Stimulated activated naive CD8-positive, alpha-beta T cell treated with anti-CD3 and anti-CD28 coated beads, Interleukin-15, Interleukin-2, amounts not matched to agents 100 ng/mL and 50 ng/mL, for 24 hours (primary cell): ENCODE data around the gene SAV1.
"Not testable (repeated sequence)": the region's sequence is repeated elsewhere in the genome, so short reads cannot be mapped to it uniquely, and the experiment has no call there.

Experiments
- H3K27ac Mint-ChIP-seq: one replicate; pipeline ENCODE4 v1.8.0; 2021; ENCODE audit warnings: mild to moderate bottlenecking, mixed read lengths
- H3K27me3 Mint-ChIP-seq: one replicate; pipeline ENCODE4 v1.8.0; 2021; ENCODE audit warnings: mixed read lengths
- H3K36me3 Mint-ChIP-seq: one replicate; pipeline ENCODE4 v1.8.0; 2021; ENCODE audit warnings: low read depth, mixed read lengths
- H3K4me1 Mint-ChIP-seq: one replicate; pipeline ENCODE4 v1.8.0; 2021; ENCODE audit warnings: low read depth, mixed read lengths
- H3K4me3 Mint-ChIP-seq: one replicate; pipeline ENCODE4 v1.8.0; 2021; ENCODE audit warnings: mild to moderate bottlenecking, mixed read lengths
- H3K9me3 Mint-ChIP-seq: one replicate; pipeline ENCODE4 v1.8.0; 2021; ENCODE audit warnings: mixed read lengths

Gene SAV1

GRCh38 chr14:50635141-50635540, 33.0 kb downstream of the SAV1 start:
- no peak overlapping the region for H3K27ac Mint-ChIP-seq
- H3K4me1 Mint-ChIP-seq = no peaks in the 10 kb centered on the region
- no peaks in the 10 kb centered on the region for H3K27me3 Mint-ChIP-seq
- peaks cover 11% of the 10 kb centered on the region for H3K36me3 Mint-ChIP-seq
- H3K4me3 Mint-ChIP-seq = no peak overlapping the region
- H3K9me3 Mint-ChIP-seq = no peaks in the 10 kb centered on the region

- Mint-ChIP-seq H3K36me3 (peaks cover 4% of the 10 kb centered on the region), H3K9me3 (no peaks in the 10 kb centered on the region), H3K4me1 (no peaks in the 10 kb centered on the region), H3K27ac (no peak overlapping the region), H3K27me3 (no peaks in the 10 kb centered on the region), H3K4me3 (no peak overlapping the region)
These were observed 34.2 kb downstream of the SAV1 start for GRCh38 chr14:50633954-50634353.

GRCh38 chr14:50631408-50631821, 36.7 kb downstream of the SAV1 start:
- Mint-ChIP-seq H3K4me3 (no peak overlapping the region), H3K4me1 (no peaks in the 10 kb centered on the region), H3K27me3 (no peaks in the 10 kb centered on the region), H3K9me3 (no peaks in the 10 kb centered on the region), H3K27ac (no peak overlapping the region), H3K36me3 (peaks cover 4% of the 10 kb centered on the region)

GRCh38 chr14:50624947-50625346, 43.2 kb downstream of the SAV1 start:
- not testable (repeated sequence) for H3K4me3 Mint-ChIP-seq, H3K4me1 Mint-ChIP-seq, H3K9me3 Mint-ChIP-seq, H3K27me3 Mint-ChIP-seq, H3K36me3 Mint-ChIP-seq, H3K27ac Mint-ChIP-seq

- Mint-ChIP-seq H3K36me3 (no peaks in the 10 kb centered on the region), H3K4me1 (no peaks in the 10 kb centered on the region), H3K9me3 (no peaks in the 10 kb centered on the region), H3K27ac (no peak overlapping the region), H3K27me3 (no peaks in the 10 kb centered on the region), H3K4me3 (no peak overlapping the region)
These were observed 43.7 kb downstream of the SAV1 start for GRCh38 chr14:50624447-50624846.

- Mint-ChIP-seq H3K27ac (no peak overlapping the region), H3K36me3 (no peaks in the 10 kb centered on the region), H3K9me3 (no peaks in the 10 kb centered on the region), H3K4me3 (no peak overlapping the region), H3K4me1 (no peaks in the 10 kb centered on the region), H3K27me3 (no peaks in the 10 kb centered on the region)
These were observed 45.1 kb downstream of the SAV1 start for GRCh38 chr14:50622978-50623377.

DNA sequence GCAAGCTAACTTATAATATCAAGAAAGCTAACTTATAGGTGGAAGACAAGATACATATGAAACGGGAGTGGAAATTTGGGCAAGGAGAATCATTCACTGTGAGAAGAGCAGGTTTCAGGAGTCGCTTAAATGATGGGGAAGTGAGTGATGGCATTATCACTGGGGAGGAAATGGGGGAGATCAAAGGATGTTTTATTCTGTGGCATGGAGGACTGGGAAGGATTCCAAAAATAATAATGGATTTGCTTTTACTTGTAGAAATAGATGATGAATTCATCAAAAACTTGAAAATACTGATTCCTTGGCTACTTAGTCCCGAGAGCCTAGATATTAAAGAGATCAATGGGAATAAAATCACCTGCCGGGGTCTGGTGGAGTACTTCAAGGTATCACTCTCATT, 47.8 kb downstream of the SAV1 start:
- H3K4me1 Mint-ChIP-seq = no peaks in the 10 kb centered on the region
- H3K4me3 Mint-ChIP-seq = no peak overlapping the region
- no peaks in the 10 kb centered on the region for H3K36me3 Mint-ChIP-seq
- H3K27me3 Mint-ChIP-seq = no peaks in the 10 kb centered on the region
- H3K9me3 Mint-ChIP-seq = no peaks in the 10 kb centered on the region
- H3K27ac Mint-ChIP-seq = no peak overlapping the region

DNA sequence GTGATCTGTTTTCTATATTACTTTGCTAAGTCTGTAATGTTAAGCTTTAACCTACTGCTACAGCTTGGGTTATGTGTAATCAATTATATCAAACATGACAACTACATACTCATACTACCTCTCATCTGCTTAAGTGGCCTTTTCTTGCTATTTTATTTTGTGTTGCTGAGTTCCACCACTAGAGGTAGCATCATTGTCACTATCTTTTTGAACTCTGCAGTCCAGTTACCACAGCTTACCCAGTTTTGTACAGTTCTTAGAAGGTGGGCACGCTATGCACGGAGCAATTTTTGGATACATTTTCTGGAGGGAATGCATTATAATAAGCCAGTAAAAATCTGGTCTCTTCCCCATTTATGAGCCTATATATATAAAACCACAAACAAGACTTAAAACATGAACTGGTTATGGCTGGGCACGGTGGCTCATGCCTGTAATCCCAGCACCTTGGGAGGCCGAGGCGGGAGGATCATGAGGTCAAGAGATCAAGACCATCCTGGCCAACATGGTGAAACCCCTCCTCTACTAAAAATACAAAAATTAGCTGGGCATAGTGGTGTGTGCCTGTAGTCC, 48.5 kb downstream of the SAV1 start:
- Mint-ChIP-seq H3K27me3 (no peaks in the 10 kb centered on the region), H3K36me3 (no peaks in the 10 kb centered on the region), H3K4me3 (no peak overlapping the region), H3K4me1 (no peaks in the 10 kb centered on the region), H3K9me3 (no peaks in the 10 kb centered on the region), H3K27ac (no peak overlapping the region)

- Mint-ChIP-seq H3K36me3 (no peaks in the 10 kb centered on the region), H3K4me3 (no peak overlapping the region), H3K27me3 (no peaks in the 10 kb centered on the region), H3K27ac (no peak overlapping the region), H3K4me1 (no peaks in the 10 kb centered on the region), H3K9me3 (no peaks in the 10 kb centered on the region)
These were observed 51.8 kb downstream of the SAV1 start for GRCh38 chr14:50616275-50616674.

DNA sequence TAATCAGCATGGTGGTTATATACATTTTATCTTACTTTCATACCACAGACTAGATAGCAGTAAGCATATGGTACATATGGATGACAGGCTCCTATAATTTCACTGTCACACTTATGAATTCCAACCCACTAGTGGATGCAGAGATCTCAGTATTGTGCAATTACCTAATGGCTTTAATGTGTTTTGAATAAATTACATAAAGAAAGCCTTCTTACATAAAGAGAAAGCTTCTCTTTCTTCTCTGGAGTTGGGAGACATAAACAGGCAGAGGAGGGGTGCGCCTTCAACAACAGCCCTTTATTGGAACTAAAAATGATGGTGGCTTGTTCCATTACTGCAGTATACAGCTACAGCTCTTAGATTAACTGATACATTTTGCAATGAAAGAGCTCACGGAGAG, 52.6 kb downstream of the SAV1 start:
- Mint-ChIP-seq H3K4me3 (no peak overlapping the region), H3K4me1 (no peaks in the 10 kb centered on the region), H3K9me3 (no peaks in the 10 kb centered on the region), H3K27ac (no peak overlapping the region), H3K36me3 (no peaks in the 10 kb centered on the region), H3K27me3 (no peaks in the 10 kb centered on the region)

DNA sequence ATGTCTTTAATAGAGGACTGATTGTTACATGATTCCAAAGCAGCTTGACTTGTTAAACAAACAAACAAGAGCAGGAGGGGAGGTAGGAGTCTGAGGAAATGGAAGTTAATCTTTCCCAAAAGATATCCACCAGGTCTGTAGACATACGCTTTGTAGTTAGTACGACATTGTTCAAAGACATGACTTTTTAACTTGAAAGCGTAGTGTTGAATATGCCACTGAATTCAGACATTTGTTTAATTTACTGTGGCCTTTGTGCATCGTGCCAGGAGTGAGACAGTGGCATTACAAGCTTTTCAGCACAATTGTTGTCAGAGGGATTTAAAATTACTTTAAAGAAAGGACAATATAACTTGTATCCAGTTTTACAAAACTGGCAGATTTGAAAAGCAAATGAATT, 53.0 kb downstream of the SAV1 start:
- H3K27me3 Mint-ChIP-seq = no peaks in the 10 kb centered on the region
- H3K27ac Mint-ChIP-seq = no peak overlapping the region
- H3K36me3 Mint-ChIP-seq = no peaks in the 10 kb centered on the region
- no peak overlapping the region for H3K4me3 Mint-ChIP-seq
- H3K4me1 Mint-ChIP-seq = no peaks in the 10 kb centered on the region
- H3K9me3 Mint-ChIP-seq = no peaks in the 10 kb centered on the region

- no peaks in the 10 kb centered on the region for H3K9me3 Mint-ChIP-seq
- H3K36me3 Mint-ChIP-seq = no peaks in the 10 kb centered on the region
- no peaks in the 10 kb centered on the region for H3K4me1 Mint-ChIP-seq
- no peaks in the 10 kb centered on the region for H3K27me3 Mint-ChIP-seq
- no peak overlapping the region for H3K27ac Mint-ChIP-seq
- H3K4me3 Mint-ChIP-seq = no peak overlapping the region
These were observed 55.3 kb downstream of the SAV1 start for GRCh38 chr14:50612806-50613205.

- H3K27ac Mint-ChIP-seq = no peak overlapping the region
- H3K27me3 Mint-ChIP-seq = no peaks in the 10 kb centered on the region
- H3K4me3 Mint-ChIP-seq = no peak overlapping the region
- no peaks in the 10 kb centered on the region for H3K9me3 Mint-ChIP-seq
- H3K4me1 Mint-ChIP-seq = peaks cover 6% of the 10 kb centered on the region
- no peaks in the 10 kb centered on the region for H3K36me3 Mint-ChIP-seq
These were observed 57.6 kb downstream of the SAV1 start for GRCh38 chr14:50610465-50610864.

- Mint-ChIP-seq H3K9me3 (no peaks in the 10 kb centered on the region), H3K36me3 (no peaks in the 10 kb centered on the region), H3K4me3 (no peak overlapping the region), H3K4me1 (peaks cover 6% of the 10 kb centered on the region), H3K27me3 (no peaks in the 10 kb centered on the region), H3K27ac (no peak overlapping the region)
These were observed 59.7 kb downstream of the SAV1 start for GRCh38 chr14:50608302-50608851.

DNA sequence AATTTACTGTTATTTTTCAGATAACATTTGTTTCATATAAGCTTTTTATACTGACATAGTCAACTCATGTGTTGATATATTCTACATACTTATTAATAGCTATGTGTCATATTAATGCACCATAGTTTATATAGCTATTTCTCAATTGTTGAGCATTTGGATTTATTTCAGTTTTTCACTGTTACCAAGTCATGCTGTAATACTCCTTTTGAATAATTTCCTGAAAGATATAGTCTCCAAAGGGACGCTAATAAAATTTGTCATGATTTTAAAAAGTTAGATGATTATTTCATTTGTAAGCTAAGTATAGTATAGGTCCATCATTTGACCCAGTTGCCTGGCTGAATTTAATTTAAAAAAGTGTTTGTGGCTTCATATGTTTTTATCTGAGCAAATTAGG, 60.3 kb downstream of the SAV1 start:
- H3K27ac Mint-ChIP-seq = no peak overlapping the region
- no peaks in the 10 kb centered on the region for H3K9me3 Mint-ChIP-seq
- H3K36me3 Mint-ChIP-seq = no peaks in the 10 kb centered on the region
- peaks cover 6% of the 10 kb centered on the region for H3K4me1 Mint-ChIP-seq
- H3K4me3 Mint-ChIP-seq = no peak overlapping the region
- no peaks in the 10 kb centered on the region for H3K27me3 Mint-ChIP-seq

DNA sequence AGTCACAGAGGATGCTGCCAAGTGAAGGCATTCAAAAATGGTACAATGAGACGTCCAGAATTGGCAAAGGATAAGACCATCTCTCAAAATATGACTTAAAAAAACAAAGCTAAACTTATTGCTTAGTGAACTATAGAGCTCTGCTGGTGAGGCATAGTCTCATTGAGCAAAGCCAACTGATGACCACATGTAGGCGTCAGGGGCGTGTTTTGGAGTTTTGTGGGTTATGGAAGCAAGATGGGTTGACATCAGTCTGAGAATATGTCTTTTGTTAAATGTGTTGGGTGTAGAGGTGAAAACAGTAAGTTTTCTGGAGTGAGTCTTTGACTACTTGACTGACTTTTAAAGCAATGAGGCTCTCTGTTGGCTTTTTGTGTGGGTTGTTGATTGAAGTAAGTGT, 60.9 kb downstream of the SAV1 start:
- peaks cover 6% of the 10 kb centered on the region for H3K4me1 Mint-ChIP-seq
- H3K27me3 Mint-ChIP-seq = no peaks in the 10 kb centered on the region
- H3K27ac Mint-ChIP-seq = no peak overlapping the region
- H3K9me3 Mint-ChIP-seq = no peaks in the 10 kb centered on the region
- no peaks in the 10 kb centered on the region for H3K36me3 Mint-ChIP-seq
- no peak overlapping the region for H3K4me3 Mint-ChIP-seq
